ENCODE data around the gene TMEM116.

DNA sequence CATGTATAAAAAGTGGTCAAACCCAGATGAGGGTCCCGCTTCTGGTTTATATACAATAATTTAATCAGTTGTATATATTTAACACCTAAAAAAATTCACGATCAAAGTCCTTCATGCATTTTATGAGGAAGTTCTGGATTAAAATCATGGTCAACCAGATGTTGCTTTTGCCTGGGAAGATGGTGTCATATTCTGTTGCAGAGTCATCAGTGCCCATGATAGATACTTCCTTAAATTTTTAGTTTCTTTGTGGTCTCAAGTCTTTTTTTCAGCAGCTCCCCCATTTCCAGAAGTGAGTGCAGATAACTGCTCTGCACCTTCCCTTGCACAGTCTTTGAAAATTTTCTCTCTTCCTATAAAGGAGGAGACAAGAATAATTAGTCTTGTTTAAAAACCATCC, 16.3 kb upstream of the TMEM116 start:
- TF ChIP-seq ZNF654 (tag by site-specific recombination; IDR thresholded peaks at IDR 0.05; ENCODE audit: low read depth) (no peak), ZNF555 (tag by site-specific recombination; conservative IDR thresholded peaks at IDR 0.05) (no peak), ZNF560 (tag by site-specific recombination; IDR thresholded peaks at IDR 0.05; ENCODE audit: borderline replicate concordance) (no peak), ZNF335 (tag by site-specific recombination; conservative IDR thresholded peaks at IDR 0.05) (no peak), ZNF747 (tag by site-specific recombination; IDR thresholded peaks at IDR 0.05) (no peak), ZNF391 (tag by site-specific recombination; IDR thresholded peaks at IDR 0.05; ENCODE audit: borderline replicate concordance, low read depth) (no peak), SALL2 (tag by site-specific recombination; IDR thresholded peaks at IDR 0.05; ENCODE audit: borderline replicate concordance) (no peak), ZBTB1 (tag by site-specific recombination; IDR thresholded peaks at IDR 0.05) (no peak), ZNF624 (tag by site-specific recombination; IDR thresholded peaks at IDR 0.05) (no peak)
- TF ChIP-seq, protein P1, sequence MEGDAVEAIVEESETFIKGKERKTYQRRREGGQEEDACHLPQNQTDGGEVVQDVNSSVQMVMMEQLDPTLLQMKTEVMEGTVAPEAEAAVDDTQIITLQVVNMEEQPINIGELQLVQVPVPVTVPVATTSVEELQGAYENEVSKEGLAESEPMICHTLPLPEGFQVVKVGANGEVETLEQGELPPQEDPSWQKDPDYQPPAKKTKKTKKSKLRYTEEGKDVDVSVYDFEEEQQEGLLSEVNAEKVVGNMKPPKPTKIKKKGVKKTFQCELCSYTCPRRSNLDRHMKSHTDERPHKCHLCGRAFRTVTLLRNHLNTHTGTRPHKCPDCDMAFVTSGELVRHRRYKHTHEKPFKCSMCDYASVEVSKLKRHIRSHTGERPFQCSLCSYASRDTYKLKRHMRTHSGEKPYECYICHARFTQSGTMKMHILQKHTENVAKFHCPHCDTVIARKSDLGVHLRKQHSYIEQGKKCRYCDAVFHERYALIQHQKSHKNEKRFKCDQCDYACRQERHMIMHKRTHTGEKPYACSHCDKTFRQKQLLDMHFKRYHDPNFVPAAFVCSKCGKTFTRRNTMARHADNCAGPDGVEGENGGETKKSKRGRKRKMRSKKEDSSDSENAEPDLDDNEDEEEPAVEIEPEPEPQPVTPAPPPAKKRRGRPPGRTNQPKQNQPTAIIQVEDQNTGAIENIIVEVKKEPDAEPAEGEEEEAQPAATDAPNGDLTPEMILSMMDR (tag by site-specific recombination; IDR thresholded peaks at IDR 0.05): no peak
- TF ChIP-seq, protein P2, sequence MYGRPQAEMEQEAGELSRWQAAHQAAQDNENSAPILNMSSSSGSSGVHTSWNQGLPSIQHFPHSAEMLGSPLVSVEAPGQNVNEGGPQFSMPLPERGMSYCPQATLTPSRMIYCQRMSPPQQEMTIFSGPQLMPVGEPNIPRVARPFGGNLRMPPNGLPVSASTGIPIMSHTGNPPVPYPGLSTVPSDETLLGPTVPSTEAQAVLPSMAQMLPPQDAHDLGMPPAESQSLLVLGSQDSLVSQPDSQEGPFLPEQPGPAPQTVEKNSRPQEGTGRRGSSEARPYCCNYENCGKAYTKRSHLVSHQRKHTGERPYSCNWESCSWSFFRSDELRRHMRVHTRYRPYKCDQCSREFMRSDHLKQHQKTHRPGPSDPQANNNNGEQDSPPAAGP (tag by site-specific recombination; IDR thresholded peaks at IDR 0.05): no peak
- TF ChIP-seq, protein P3, sequence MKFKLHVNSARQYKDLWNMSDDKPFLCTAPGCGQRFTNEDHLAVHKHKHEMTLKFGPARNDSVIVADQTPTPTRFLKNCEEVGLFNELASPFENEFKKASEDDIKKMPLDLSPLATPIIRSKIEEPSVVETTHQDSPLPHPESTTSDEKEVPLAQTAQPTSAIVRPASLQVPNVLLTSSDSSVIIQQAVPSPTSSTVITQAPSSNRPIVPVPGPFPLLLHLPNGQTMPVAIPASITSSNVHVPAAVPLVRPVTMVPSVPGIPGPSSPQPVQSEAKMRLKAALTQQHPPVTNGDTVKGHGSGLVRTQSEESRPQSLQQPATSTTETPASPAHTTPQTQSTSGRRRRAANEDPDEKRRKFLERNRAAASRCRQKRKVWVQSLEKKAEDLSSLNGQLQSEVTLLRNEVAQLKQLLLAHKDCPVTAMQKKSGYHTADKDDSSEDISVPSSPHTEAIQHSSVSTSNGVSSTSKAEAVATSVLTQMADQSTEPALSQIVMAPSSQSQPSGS (tag by site-specific recombination; IDR thresholded peaks at IDR 0.05; ENCODE audit: low read depth): no peak

All from HEK293 (cell line).